ENCODE data around the gene TEX51.

Gene TEX51

DNA sequence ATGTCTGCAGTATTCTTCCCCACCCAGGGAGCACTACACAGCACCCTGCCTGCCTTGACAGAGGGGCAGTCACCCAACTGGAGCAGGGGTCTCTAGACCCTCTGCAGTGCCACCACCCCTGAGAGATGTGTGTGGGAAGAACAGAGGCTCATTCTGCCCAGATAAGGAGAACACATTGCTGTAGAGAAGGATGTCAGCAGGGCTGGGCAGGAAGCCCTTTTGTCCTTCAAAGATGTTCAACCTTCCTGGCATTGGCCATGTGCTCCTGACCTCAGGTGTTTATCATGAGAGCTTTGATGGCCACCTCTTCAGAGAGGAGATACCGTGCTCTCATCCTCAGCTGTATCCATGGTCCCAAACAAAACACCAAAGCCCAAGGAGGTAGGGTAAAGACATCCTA lies 4.6 kb upstream of the TEX51 start:
- no peak for DNase-seq

DNA sequence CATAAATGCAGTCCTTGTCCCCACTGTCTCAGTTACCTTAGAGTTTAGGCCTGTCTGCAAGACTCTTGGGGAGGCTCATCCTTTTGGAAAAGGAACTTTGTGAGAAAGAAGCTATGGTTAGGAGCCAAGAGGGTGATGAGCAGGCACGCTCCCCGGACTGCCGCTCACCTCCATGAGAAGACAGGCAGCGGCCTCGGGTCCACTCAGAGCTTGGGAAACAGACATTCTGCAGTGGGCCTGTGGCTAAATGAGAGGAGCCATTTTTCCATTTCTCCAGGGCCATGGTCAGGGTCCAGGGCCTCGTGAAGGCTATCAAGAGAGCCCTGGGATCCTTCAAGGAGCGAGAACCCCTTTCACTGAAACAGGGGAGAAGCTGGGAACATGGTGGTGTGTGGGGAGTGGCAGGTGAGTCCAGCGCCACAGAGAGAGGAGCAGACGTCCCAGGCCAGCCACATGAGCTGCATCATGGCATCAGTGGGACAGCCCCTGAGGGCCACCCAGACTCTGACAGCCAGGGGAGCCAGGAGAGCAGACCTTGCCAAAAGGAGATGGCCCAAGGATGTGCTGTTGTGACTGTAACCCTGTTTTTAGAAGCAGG lies 4.0 kb upstream of the TEX51 start:
- no peak for DNase-seq

DNA sequence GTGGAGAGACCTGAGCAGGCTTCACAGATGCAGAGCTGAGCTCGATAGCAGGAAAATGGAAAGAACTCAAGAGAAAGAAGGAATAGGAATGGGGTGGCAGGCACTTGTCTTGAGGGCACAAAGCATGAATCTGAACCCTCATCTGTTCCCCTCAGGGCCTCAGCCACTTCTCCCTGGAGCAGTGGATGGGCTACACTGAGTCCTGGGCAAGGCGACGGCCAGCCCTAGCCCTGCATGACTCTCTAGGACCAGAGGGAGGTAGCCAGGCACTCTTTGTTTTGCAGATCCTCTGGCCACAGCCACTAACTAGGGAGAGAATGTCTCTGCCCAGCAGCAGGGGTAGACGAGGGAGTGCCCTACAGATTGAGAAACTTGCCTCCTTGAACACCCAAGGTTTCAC lies 3.4 kb upstream of the TEX51 start:
- no peak for DNase-seq

DNA sequence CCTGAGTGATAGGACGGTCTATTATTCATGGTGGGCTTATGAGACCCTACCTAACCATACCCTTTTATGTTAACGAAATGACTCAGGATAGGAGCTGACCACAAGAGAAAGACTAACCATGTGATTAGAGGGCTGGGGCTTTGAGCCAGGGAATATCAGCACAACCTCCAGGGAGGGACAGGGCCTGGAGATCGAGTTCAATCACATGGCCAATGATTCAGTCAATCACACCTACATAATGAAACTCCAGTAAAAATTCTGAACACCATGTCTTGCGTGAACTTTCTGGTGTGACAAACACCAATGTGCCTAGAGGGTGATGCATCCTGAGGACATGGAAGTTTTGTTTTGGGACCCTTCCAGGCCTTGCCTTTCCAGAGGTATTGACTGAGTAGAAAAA lies 2.2 kb upstream of the TEX51 start:
- DNase-seq, result no peak

DNA sequence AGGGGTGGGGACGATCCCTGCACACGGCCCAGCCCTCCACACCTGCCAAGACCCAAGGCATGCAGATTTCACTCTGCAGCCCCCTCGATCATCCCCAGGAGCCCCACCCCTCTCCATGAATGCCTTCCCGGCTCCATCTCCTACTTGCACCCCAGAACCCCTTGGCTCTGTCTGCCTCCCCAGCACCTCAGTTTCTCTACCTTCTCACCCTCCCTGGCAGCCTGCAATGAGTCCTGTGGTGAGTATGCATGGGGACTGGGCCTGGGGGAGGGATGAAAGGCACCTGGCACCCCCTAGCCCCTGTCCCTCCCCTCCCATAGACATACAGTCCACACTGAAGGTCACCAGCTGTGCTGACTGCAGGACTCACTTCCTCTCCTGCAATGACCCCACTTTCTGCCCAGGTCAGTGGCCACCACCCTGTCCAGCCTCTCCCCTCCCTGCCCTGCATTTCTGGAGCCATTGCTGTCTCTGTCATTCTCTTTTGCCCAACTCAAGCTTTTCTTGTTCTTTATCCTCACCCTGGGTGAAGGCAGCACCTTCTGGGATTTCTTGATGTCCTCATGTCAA lies 1.0 kb downstream of the TEX51 start:
- DNase-seq, result no peak

DNA sequence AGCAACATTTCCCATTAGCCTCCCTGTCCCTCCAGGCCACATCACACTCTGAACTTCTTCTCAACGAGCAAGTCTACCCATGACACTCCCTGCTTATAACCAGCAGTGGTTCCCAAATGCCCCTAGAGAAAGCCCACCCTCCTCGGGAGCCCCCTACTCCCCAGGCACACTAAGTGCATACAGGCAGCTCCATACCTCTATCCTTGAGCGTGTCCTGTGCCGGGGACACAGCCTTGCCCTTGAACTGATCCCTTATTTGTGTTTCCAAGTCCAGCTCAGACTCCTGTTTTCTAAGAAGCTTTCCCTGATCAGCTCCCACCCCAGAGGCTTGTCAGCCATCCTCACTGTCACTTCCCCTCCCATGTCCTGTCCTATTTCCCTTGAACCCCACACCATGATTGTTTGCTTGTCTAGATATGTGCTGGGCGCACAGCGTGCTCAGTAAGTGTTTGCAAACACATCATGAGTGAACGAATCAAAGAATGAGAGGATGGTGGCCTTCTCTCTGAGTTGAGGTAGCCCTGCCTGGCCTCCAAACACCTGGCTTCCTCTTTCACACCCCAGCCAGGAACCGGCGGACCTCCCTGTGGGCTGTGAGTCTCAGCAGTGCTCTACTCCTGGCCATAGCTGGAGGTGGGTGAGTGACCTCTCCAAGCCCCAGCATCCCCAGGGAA lies 2.1 kb downstream of the TEX51 start:
- no peak for DNase-seq

DNA sequence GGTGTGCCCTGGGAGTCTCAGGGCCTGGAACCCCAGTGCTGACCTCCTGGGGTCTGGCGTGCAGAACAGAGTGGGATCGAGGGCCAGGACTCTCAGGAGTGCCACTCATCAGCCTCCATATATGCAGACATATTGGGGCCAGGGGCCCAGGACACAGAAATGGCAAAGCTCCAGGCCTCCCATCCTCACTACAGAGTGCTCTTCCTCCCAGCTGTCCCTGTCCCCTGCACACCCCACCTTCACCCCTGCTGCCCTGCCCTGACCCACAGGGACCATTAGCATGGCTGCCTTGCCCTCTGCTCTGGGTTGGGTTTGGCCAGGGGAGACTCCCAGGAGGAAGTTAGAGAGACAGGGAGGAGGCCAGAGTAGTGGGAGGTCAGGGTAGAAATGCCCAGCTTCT lies 2.8 kb downstream of the TEX51 start:
- no peak for DNase-seq

DNA sequence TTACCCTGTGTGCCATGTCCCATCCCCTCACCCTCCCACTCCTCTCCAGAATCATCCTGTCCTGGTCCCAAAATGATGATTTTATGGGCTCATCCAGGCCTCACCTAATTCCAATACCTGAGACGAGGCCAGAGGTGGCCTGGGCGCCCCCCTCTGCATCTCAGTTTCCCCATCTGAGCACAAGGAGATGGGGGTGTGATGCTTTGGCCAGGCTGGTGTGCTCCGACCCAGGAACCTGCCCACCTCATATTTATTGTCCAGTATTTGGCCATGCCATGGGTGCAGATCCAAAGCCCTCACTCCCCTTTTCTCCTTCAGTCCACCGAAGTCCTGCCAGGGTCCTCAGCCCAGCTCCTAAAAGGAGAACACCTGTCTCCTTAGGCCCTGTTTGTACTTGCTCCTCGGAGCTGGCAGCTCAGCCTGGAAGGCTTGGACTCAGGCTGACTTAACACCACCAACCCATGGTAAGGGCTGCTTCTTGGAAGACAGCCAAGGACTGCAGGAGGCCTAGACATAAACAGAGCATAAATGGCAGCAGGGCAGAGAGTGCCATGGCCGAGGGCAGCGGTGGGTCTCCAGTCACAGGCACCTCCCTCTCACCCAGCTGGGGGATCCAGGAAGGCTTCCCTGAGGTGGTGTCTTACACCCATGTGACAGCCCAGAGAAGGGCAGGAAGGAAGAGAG lies 3.6 kb downstream of the TEX51 start:
- DNase-seq, result no peak

DNA sequence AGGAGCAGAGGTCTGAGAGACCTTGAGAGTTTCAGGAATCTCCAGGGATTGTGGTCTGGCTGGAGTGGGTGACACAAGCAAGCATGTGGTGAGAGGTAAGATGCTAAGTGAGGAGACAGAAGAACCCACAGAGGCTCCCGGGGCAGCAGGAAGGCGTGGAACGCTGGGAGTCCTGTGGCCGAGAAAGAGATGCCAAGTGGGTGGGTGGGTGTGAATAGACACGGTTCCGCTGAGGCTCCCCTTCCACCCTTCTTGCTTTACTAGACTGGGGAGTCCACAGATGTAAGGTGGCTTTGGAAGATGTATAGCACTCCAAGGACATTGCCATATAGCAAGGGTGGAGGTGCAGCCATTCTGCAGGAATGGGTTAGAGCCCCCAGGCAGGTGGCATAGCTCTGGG lies 4.2 kb downstream of the TEX51 start:
- DNase-seq, result no peak

DNA sequence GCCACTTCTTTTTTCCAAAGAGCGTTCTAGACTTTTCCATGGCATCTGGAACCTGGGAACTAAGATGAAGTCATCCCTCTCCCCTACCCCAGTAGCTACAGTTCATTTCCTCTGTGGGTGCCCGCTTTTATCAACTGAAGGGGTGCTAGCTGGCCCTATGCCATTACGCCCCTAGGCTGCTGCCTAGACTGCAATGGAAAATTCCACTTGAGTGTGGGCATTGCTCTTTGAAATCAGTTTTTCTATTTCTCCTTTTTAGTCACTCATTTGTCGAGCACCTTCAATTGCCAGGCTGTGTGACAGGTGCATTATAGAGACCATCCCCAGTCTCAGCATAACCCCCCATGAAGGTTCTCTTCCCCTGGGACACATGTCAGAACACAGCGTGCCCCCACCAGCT lies 7.3 kb downstream of the TEX51 start:
- no peak for DNase-seq

DNA sequence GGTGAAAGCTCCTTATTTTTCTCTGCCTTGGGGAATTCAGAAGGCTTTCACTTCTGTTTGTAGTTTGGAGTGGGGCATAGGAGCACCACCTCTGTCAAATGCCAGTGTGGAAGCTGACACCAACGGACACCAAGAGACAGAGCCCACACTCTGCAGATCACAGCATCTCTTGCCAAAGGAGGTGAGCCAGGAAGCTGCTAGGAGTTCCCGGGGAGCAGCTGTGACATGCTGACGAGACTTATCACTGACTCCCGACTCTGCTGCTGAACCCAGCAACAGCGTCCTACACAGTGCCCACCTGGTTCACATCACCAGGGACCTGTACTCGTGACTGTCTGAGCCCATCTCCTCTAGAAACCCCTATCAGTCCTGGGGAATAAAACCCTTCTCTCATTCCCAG lies 8.1 kb downstream of the TEX51 start:
- DNase-seq, result no peak

DNA sequence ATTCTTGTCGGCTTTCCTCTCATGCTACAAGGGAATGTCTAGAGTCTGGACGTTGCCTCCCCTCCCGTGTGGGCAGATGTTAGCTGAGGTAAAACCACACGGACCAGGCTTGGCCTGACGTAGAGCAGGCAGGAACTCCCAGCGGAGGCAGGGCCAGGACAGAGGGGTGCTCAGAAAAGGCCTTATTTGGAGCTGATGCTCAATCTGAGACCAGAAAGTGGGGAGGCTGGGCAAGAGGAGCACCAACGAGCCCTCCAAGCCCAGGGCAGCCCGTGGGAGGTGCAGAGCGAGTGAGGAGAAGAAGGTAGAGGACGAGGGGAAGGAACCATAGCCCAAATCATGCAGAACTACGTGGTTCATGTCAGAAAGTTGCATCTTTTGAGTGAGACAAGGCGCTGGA lies 9.0 kb downstream of the TEX51 start:
- DNase-seq, result no peak

DNA sequence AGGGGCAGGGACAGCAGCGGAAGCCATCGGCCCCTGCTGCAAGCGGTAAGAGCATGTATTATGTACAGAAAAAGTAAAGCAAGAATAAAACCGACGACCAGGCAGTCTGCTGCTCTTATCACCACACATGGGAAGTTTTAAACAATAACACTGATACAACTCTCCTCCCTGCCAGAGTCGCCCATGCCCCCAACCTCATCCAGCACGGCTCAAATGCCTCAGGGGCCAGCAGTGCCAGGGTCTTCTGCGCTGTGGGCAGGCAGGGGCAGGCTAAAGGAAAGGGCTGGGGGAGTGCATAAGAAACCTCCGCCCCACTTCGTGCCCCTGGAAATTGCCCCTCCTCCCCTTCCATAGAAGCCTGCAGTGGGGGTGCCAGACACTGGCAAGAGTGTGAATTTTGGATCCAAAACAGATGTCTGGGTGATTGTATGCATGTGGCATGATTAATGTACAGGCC lies 10.1 kb downstream of the TEX51 start:
- DNase-seq, result no peak

DNA sequence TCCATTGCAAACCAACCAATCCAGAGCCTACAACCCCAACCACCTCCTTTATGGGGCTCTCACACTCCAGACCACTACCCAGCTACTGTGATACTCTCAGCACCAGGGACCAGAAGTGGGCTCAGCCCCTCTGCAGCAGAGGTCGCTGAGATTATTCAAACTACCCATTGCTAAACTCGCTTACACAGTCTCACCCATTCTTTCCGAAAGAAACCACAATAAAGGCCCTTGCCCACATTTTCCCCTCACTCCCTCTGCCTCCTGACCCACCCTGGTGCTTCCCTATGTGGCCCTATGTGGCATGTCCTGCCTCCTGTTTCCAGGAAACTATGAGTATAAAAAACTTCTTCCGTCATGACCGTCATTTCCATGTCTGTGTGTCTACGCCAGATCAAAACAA lies 10.7 kb downstream of the TEX51 start:
- no peak for DNase-seq

DNA sequence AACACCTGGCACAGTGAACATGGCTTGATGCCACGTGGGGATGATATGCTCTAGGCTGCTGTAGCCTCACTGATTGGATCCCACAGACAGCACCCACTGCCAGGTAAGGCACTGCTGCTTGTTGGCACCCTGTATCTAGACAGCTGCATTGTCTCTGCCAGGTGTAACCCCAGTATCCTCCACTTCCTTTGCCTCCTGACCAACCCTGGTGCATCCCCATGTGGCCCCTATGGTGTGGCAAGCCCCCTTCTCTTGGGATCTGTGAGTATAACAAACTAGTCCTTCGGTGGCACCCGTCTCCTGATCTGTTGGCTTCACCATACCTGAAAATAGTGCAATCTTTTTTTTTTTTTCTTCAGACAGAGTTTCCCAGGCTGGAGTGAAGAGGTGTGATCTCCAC lies 11.1 kb downstream of the TEX51 start:
- no peak for DNase-seq

DNA sequence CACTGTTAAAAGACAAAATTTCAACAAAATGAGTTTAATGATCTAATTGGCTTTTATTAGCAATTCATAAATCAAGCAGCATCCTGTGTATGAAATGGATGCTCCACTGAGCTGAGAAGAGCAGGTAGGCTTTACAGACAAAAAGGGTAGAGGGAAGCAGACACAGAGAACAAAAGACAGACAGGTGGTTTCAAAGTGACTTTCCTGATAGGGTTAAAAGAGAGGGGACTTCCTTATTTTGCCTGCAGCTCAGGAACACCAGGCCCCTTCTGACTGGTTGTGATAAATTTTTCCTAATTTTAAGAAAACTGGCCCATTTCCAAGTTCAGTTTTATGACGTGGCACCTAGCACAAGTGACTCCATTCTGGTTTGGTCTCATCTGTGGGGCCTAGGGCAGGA lies 11.9 kb downstream of the TEX51 start:
- no peak for DNase-seq

DNA sequence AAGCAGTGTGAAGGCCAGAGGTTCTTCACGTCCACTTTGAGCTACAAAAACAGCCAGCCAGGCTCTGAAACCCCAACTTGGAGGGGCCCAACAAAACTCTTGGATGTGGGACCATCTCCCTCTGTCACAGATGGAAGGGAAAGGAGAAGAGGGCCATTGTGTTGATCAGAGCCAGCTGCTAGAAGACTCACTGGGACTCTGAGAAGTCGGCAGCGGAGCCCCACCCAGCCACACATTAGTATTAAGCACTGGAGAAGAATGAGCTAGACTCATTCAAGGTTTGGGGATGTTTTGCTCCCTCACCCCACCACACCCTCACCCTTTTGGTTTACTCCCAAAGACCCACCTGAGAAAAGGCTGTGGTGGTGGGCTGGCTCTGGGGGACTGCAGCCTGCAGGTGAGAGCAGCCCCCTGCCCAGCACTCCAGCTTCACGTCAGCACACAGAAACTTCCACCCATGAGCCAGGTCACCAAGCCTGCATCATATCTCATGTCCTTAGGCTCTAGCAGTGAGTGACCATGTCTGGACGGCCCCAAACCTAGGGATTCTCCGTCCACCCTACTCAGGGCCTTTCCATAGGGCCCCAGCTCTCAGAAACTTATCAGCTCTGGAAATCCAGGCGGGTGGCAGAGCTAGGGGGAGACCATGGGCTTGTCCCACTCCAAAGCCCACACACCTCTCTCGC lies 12.6 kb downstream of the TEX51 start:
- no peak for DNase-seq

DNA sequence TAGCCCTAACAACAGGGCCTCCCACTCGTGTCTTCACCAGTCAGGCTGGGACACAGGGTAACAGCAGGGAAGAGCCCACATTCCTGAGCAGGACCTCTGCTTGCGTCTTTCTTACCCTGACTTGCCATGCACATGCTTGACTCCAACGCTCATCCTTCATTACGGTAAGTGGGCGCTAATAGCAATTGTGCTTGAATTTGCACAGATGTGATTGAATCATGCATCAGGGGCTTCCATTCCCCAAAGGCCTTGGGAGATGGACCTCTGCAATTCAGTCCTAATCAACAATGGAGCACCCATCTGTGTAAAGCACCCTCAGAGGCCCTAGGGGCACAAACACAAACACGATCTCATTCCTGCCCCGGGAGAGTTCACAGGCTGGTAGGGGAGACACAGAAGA lies 13.5 kb downstream of the TEX51 start:
- DNase-seq, result no peak

DNA sequence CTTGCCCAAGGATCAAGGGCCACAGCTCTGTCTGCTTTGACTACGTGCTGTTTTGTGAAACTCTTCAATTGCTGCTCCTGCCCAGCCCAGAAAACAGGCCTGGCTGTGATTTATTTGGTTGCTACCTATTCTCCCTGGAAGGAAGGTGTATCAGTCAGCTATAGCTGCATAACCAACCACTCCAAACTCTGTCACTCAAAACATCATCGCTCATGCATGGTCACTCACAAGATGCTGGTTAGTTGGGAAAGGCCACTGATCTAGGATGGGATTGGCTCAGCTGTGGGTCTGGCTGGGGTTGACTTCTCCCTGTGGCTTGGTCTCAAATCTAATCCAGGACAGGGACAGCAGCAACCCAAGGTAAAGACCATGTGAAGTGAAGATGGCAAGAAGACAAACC lies 14.6 kb downstream of the TEX51 start:
- DNase-seq, result no peak

DNA sequence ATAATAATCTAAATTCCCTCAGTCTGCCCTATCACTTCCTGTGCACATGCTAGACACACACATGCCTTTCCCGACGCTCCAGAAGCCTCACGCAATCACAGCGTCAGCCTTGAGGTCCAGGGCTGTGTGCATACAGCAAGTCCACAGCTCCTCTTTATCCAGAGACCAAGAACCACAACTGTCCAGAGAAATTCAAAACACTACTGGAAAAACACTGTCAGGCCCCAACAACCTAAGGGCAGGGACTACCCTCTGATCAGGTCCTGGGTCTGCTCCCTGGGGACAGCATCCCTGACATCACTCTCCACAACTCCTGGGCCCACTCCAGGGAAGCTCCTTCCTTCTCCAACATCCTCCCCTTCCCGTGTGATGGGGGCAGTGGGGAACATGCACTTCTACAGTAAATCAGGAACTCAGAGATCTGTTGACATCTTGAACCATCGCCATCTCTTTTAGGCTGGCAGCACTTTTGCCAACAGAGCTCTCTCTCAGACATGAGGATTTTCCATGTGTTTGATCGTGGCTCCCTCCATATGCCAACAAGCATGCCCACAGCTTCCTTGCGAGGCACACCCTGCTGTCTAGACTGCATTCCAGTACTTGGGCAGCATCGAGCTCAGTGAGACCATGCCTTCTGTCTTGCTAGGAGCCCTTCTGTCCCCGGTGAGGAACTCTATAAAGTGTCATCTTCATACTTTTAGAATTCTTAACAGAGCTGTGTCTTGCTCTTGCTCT lies 15.4 kb downstream of the TEX51 start:
- DNase-seq, result no peak

DNA sequence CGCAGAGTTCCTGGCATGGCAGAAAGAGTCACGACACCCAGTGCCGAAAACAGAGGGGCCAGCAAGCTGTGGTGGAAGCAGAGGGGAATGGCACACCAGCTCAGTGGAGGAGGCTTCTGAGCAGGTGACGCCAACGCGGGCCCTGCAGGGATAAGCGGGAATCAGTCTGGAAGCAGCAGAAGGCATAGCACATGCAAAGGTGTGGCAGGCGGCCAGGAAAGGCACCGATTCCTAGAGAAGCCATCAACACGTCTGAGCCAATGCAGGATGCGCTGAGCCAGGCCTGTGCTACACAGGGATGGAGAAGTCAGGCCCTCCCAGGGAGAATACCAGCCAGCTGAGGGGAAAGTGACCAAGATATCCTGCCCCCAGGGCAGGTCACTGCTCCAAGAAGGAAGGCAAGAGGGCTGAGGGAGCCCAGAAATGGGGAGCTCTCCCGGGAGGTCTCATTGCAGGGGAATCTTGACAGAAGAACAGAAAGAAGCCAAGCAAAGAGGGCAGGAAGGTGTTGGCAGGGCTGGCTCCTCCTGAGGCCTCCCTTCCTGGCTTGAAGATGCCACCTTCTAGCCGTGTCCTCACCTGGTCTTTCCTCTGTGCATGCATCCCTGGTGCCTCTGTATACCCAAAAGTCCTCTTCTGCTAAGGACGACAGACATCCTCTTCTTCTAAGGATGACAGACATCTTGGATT lies 16.3 kb downstream of the TEX51 start:
- DNase-seq, result no peak

DNA sequence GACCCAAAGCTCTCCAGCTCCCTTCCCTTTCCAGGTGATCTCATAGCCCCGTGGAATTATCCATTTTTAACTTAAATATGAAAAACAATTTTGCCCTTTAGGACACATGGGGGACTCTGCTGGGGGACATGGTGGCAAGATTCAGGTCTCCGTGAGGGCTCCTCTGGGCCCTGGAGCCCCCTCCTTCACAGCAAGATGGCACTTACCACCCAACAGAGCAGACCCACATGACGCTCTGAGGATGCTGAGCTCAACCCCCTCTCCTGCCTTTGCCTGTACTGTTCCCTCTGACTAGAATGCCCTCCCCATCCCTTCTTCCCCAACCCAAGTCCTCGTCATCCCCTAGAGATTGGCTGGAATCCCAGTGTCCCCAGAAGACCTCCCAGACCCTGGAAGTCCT lies 17.2 kb downstream of the TEX51 start:
- no peak for DNase-seq
